Left renal pelvis (tissue), 4 donors: ENCODE measurements around the gene LEF1. TPM values are rescaled to one million over a fixed set of nuclear protein-coding genes. Genes with fewer than 3 reads are reported as not detected.
"Not testable (repeated sequence)": the region's sequence is repeated elsewhere in the genome, so short reads cannot be mapped to it uniquely, and the experiment has no call there.

Experiments
- DNase-seq, 4 donors: peaks; one replicate each; pipeline ENCODE4 v3.0.0-alpha.2; 2013; ENCODE audit warnings: low read depth in 4 of 4, low spot score in 3 of 4
- polyA plus RNA-seq, 4 donors: library from polyadenylated mRNA; unstranded; fragments of 120-200 nt; gene quantifications; one replicate each; pipeline ENCODE4 v1.2.1, GENCODE V29; 2013; ENCODE audit not compliant: insufficient read length in 4 of 4

The LEF1 gene
- polyA plus RNA-seq, 4 donors, result 70.6 to 124 (median 84.9) TPM

DNA sequence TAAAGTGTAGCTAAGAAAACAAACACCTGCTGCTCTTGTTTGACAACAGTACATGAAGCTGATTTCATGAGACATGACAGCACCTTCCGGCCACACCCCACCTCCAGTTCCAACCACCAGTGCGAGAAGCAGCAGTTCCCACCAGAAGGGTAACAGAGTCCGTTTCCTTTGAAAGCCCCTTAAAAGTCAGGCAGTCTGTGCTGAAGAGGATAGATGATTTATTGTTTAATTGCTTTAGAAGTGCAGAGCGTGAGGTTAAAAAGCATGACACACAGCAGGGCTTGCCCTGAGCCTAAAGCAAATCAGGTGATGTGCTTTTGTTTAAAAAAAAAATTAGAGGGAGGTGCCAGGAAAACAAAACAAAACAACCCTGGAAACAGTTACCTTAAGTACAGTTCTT is 96.4 kb downstream of the LEF1 start:
- DNase-seq, result no peak

- DNase-seq, result no peak
Observed at GRCh38 chr4:108070775-108071174, 98.0 kb downstream of the LEF1 start.

DNA sequence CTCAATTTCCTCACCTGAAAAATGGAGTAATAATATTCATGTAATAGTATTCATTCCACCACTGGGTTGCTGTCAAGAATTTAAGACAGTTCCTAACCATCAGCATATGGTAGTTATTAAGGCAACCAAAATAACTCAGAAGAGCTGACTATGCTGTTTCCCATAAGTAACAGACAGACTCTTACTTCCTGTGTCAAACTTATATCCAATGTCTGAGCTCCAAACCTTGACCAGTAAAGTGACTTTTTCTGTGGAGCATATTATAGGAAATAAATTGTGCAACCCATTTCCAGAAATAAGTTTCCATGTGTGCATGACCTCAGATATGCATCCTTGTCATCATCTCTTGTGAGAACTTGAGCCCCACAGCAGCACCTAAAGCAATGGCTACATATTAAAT is 100.3 kb downstream of the LEF1 start:
- DNase-seq, result no peak

GRCh38 chr4:108060686-108061321 is 107.9 kb downstream of the LEF1 start:
- peak in 1 of 4 donors; percentile 49 for DNase-seq

- peak in 1 of 4 donors; percentile 31 for DNase-seq
Observed at GRCh38 chr4:108060164-108060563, 108.6 kb downstream of the LEF1 start.

GRCh38 chr4:108058685-108059440 is 109.9 kb downstream of the LEF1 start:
- no peak for DNase-seq

DNA sequence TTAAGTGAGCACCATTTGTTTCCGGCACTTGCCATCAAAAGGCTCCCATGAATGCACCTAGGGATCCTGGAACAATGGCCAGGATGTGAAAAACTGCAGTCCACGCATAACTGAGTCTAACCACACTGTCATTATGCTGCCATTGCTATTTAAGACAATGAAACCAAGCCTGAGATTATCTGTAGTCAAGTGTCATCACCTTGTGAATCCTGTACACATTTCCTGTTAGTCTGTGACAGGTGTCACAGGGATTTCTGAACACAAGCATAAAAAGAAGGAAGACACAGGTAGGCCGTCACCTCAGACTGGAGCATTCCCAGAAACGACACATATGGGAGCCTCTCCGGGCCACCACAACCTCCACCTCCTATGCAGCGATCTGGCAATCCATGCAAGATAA is 112.3 kb downstream of the LEF1 start:
- DNase-seq, result no peak

DNA sequence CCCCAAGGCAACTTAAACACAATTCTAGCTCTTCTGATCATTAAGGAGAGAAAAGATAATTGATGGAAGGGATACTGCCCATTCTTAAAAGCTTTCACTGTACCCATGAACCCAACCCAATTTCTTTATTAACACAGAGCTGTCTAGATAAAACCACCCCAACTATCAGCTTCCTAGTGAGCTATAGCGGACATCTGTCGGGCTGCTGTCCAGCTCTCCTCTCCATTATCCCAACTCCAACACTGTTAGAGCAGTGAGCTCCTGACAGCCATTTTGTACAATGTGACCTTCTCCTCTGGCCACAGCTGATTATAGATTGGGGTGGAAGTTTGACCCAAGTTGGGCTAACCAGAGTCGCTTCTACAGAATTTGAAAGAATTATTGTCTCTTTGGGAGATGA is 112.9 kb downstream of the LEF1 start:
- no peak for DNase-seq

DNA sequence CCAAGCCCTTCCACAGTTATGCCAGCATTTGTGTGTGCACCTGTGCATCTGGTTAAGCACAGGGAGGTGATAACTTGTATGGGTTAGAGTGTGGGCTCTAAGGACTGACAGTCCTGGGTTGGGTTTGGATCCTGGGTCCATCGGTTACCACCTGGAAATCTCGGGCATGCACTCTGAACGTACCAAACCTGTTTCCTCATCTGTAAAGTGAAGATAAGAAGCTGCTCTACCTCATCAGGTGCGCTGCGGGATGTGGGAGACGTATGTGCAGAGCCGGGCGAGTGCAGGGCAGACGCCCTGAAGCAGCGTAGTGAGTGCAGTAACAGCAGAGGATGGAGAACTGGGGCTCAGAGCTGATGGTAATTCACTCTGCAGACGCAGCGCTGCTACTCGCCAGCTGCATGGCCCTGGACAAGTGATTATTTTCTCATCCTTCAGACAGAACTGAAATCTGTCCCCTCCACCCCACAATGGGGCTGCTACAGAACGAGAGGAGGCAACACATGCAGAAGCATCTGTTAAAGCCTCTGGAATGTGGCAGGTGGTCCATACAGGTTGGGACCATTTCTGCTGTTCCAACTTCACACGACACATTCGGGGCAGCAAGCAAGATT is 114.6 kb downstream of the LEF1 start:
- DNase-seq, result no peak

- DNase-seq, result no peak
Observed at GRCh38 chr4:108053251-108053711, 115.5 kb downstream of the LEF1 start.

- peak in 1 of 4 donors; percentile 25 for DNase-seq
Observed at GRCh38 chr4:108052558-108053120, 116.1 kb downstream of the LEF1 start.

GRCh38 chr4:108051343-108051742 is 117.4 kb downstream of the LEF1 start:
- DNase-seq, result no peak

DNA sequence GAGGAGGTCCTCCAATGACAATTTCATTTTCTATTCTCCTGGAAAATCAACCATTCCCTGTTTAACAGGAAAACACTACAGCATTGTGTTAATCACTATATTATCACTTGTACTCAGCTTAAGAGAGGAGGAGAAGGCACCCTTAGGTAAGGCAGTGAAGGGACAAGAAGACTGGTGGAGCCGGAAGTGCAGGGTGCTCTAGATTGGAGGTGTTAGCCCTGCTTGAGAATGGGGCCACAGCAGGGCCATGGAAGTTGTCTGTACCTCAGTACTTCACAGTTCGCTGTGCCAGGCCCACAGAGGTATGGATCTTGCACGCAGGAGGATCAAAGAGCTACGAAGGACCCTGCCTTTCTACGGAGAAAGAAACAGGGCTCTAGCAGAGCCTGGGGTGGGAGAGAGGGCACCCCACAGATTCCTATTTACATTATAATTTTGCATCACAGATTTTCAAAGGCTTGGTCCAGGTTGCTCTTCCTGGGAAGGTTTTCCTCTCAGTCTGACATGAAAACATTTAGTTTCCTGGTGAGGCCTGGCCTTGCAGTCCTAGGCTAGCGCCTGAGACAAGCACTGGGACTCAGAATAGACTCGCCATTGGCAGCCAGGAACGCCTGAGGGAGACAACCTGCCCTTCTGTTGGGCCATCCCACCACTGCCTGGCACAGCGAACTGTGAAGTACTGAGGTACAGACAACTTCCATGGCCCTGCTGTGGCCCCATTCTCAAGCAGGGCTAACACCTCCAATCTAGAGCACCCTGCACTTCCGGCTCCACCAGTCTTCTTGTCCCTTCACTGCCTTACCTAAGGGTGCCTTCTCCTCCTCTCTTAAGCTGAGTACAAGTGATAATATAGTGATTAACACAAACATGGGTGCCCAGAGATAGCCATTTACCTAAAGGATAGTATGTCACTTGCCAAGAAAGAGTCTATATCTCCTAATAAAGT is 118.3 kb downstream of the LEF1 start:
- not testable (repeated sequence) for DNase-seq

- DNase-seq, result no peak
Observed at GRCh38 chr4:108049406-108049805, 119.3 kb downstream of the LEF1 start.

GRCh38 chr4:108048997-108049396 is 119.7 kb downstream of the LEF1 start:
- no peak for DNase-seq

- DNase-seq, result no peak
Observed at GRCh38 chr4:108048157-108048556, 120.6 kb downstream of the LEF1 start.

- no peak for DNase-seq
Observed at GRCh38 chr4:108047199-108047598, 121.5 kb downstream of the LEF1 start.

DNA sequence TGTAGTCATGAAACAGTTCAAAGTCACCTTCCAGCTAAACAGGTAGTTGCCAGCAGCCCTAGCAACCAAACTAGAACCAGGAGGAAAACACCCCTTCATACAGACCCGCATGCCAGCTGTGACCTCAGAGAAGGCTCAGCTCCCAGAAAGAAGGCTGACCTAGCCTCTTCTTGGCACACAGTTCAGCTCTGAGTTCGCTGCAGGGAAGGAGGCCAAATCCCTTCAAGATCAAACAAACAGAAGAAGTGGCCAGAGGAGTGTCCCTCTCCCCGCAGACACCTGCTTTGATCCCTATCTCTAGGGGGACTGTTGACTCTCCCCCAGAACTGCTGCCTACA is 123.1 kb downstream of the LEF1 start:
- no peak for DNase-seq

DNA sequence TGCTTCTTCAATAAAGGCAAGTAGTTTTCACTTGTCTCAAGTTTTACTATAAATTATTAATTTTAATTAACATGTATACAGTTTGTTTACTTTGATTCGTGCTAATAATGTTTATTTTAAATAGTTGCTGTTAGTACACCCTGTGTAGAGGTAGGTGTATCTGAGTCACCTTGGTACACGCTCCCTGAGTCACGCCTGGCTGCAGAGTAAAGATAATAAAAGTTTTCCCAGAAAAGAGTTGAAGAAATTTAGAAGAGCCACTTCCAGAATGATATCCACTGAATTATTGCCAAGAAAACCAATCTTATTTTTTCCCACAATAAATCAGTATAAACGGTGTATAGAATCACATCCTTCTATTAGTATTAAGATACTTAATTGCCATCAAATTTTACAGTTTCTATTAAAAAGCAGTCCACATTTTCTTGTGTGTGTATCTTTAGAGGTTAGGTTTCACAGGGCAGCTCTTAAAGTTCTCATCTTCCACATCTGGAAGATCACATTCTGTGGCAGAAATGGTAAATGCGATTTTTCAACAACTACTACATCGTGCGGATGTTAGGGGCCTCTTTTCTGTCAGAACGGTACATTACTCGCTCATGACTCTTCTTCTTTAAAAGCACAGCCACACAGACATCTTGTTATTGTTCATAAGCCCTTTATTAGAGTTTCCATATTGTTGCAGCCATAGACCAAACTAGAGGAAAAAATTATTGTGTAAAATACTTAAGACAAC is 123.6 kb downstream of the LEF1 start:
- no peak for DNase-seq

- peak in 1 of 4 donors; percentile 25 for DNase-seq
Observed at GRCh38 chr4:108043526-108043925, 125.2 kb downstream of the LEF1 start.
